GM15510 (cell line): ENCODE results near the gene UGP2.

Experiments
- POLR2A ChIP-seq: IDR thresholded peaks from 3 replicates; pipeline ENCODE4 v1.6.1; 2011; ENCODE audit warnings: borderline replicate concordance; ENCODE audit not compliant: insufficient read length; ENCODE audit errors: extremely low read depth

The UGP2 gene

GRCh38 chr2:63841254-63842022 lies at the start of gene UGP2:
Gene UGP2 (plus strand): TSS chr2:63841896. CDS start chr2:63842186, 290 bp downstream.
- no peak for TF ChIP-seq POLR2A

- TF ChIP-seq POLR2A, result no peak
These were observed 49.2 kb upstream of the UGP2 start for GRCh38 chr2:63792530-63792929.

- no peak for TF ChIP-seq POLR2A
These were observed 45.3 kb upstream of the UGP2 start for GRCh38 chr2:63796366-63796765.

- TF ChIP-seq POLR2A, result no peak
These were observed 44.9 kb upstream of the UGP2 start for GRCh38 chr2:63796796-63797195.

GRCh38 chr2:63801455-63801854 lies 40.2 kb upstream of the UGP2 start:
- no peak for TF ChIP-seq POLR2A

- TF ChIP-seq POLR2A, result no peak
These were observed 36.3 kb upstream of the UGP2 start for GRCh38 chr2:63805412-63805811.

- no peak for TF ChIP-seq POLR2A
These were observed 30.6 kb upstream of the UGP2 start for GRCh38 chr2:63811063-63811462.

- TF ChIP-seq POLR2A, result no peak
These were observed 27.6 kb upstream of the UGP2 start for GRCh38 chr2:63814114-63814513.

GRCh38 chr2:63817382-63817781 lies 24.3 kb upstream of the UGP2 start:
- TF ChIP-seq POLR2A, result no peak

- TF ChIP-seq POLR2A, result no peak
These were observed 23.4 kb upstream of the UGP2 start for GRCh38 chr2:63818271-63818670.

- no peak for TF ChIP-seq POLR2A
These were observed 22.4 kb upstream of the UGP2 start for GRCh38 chr2:63819256-63819655.

GRCh38 chr2:63819765-63820717 lies 21.7 kb upstream of the UGP2 start:
- no peak for TF ChIP-seq POLR2A

GRCh38 chr2:63820969-63821368 lies 20.7 kb upstream of the UGP2 start:
- TF ChIP-seq POLR2A, result no peak

GRCh38 chr2:63821396-63821795 lies 20.3 kb upstream of the UGP2 start:
- TF ChIP-seq POLR2A, result no peak

- no peak for TF ChIP-seq POLR2A
These were observed 19.2 kb upstream of the UGP2 start for GRCh38 chr2:63822478-63822877.
